ENCODE data around the gene KNDC1. TPM values are rescaled to one million over a fixed set of nuclear protein-coding genes. Genes with fewer than 3 reads are reported as not detected.

KNDC1 gene
- total RNA-seq, 1 donor from 2014 or later: 0.09 TPM

DNA sequence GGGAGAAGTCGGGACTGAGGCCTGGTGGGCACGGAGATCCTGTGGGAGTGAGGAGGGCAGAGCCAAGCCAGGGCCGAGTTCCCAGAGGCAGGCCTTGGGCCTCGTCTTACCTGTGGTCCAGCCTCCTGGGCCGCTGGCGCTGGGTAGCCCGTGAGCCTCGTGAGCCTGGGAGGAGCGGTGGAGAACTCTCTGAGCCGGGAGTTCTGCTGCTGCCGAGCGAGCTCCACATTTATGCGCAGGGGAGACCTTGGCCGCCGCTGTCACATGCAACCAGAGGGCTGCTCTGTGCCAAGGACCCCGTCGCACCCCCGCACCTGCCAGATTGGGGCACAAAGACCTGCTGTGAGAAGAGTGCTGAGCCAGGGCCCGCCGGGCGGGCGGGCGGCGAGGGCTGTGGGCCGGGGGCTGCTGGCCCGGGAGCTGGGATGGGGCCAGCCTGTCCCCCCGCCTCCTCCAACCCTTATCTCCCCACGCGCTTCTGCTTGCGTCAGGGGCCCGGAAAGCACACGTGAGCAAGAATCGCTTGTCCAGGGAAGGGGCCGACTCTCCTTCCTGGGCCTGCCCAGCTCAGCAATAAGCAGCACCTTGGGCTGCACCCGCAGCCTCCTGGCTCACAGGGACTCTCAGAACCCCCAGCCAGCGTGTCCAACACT is 87.8 kb downstream of the KNDC1 start:
- no peak overlapping the region for H3K27ac Mint-ChIP-seq
- H3K36me3 Mint-ChIP-seq (ENCODE audit: low read depth): no peaks in the 10 kb centered on the region
- CTCF ChIA-PET: no interaction called here
- intact Hi-C loops (cut with micrococcal nuclease): no loop called here
- H3K9me3 Mint-ChIP-seq: no peaks in the 10 kb centered on the region
- H3K27me3 Mint-ChIP-seq: peaks cover 16% of the 10 kb centered on the region
- ATAC-seq (ENCODE audit: low read depth): no peak
- no peak overlapping the region for H3K4me3 Mint-ChIP-seq
- TF ChIP-seq, protein P1, sequence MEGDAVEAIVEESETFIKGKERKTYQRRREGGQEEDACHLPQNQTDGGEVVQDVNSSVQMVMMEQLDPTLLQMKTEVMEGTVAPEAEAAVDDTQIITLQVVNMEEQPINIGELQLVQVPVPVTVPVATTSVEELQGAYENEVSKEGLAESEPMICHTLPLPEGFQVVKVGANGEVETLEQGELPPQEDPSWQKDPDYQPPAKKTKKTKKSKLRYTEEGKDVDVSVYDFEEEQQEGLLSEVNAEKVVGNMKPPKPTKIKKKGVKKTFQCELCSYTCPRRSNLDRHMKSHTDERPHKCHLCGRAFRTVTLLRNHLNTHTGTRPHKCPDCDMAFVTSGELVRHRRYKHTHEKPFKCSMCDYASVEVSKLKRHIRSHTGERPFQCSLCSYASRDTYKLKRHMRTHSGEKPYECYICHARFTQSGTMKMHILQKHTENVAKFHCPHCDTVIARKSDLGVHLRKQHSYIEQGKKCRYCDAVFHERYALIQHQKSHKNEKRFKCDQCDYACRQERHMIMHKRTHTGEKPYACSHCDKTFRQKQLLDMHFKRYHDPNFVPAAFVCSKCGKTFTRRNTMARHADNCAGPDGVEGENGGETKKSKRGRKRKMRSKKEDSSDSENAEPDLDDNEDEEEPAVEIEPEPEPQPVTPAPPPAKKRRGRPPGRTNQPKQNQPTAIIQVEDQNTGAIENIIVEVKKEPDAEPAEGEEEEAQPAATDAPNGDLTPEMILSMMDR (IDR thresholded peaks at IDR 0.05): no peak
- DNase-seq: no peak
- peaks cover 8% of the 10 kb centered on the region for H3K4me1 Mint-ChIP-seq
- POLR2A ChIA-PET: no interaction called here

DNA sequence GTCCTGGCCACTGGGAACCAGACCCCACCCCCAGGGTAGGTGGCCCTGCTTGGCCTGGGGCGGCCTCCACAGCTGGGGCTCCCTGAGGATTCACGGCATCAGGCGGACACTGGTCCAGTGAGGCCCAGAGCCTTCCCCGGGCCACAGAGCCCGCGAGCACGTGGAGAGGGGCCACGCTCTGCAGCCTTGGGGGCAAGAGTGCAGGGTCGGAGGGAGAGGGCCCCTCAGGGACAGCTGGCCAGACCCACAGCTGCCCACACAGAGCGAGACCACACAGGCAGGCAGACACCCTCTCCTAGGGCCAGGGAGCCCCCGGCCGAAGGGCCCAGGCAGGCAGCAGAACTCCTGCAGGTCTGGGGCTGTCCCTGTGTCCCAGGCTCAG is 88.3 kb downstream of the KNDC1 start:
- DNase-seq: no peak
- POLR2A ChIA-PET: no interaction called here

DNA sequence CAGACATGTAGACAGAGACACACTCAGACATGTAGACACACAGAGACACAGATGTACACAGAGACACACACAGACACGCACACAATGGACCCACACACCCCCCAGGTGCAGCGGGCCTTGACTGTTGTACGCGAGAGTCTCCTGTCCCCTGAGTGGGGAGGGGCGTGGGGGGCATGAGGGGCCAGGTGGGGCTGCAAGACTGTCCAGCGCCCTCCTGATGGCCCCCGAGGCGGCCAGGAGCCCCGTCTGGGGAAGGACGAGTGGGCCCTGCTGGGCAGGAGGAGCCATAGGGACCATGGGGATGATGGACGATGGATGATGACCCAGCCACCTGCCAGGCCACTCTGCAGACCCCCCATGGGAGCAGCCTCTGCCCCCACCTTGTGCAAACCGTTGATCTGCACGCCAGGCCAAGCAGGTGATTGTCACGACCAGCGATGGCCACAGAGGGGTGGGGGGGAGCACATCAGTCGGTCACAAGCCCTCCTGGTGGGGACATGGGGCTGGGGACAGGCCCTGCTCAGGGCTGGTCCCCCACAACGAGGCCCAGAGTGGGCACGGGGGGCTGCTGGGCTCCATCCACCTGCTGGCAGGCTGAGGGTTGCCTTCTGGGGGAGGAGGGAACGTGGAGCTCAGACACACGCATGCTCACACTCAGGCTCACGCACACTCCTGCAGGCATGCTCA is 89.2 kb downstream of the KNDC1 start:
- peaks cover 16% of the 10 kb centered on the region for H3K27me3 Mint-ChIP-seq
- ChIA-PET CTCF (no interaction called here), POLR2A (no interaction called here)
- no peak for DNase-seq
- no peaks in the 10 kb centered on the region for H3K9me3 Mint-ChIP-seq
- intact Hi-C loops (cut with micrococcal nuclease): no loop called here
- H3K4me3 Mint-ChIP-seq: no peak overlapping the region
- TF ChIP-seq, protein P1 (IDR thresholded peaks at IDR 0.05): no peak
- H3K36me3 Mint-ChIP-seq (ENCODE audit: low read depth): no peaks in the 10 kb centered on the region
- ATAC-seq (ENCODE audit: low read depth): no peak
- no peak overlapping the region for H3K27ac Mint-ChIP-seq
- peaks cover 5% of the 10 kb centered on the region for H3K4me1 Mint-ChIP-seq

More for the DNA sequence above, 88.3 kb downstream of the KNDC1 start:
- intact Hi-C loops (cut with micrococcal nuclease): no loop called here
- Mint-ChIP-seq H3K36me3 (ENCODE audit: low read depth) (no peaks in the 10 kb centered on the region), H3K27ac (no peak overlapping the region), H3K4me3 (no peak overlapping the region), H3K27me3 (peaks cover 16% of the 10 kb centered on the region), H3K4me1 (peaks cover 5% of the 10 kb centered on the region), H3K9me3 (no peaks in the 10 kb centered on the region)
- CTCF ChIA-PET: no interaction called here
- TF ChIP-seq, protein P1 (IDR thresholded peaks at IDR 0.05): no peak
- no peak for ATAC-seq (ENCODE audit: low read depth)

DNA sequence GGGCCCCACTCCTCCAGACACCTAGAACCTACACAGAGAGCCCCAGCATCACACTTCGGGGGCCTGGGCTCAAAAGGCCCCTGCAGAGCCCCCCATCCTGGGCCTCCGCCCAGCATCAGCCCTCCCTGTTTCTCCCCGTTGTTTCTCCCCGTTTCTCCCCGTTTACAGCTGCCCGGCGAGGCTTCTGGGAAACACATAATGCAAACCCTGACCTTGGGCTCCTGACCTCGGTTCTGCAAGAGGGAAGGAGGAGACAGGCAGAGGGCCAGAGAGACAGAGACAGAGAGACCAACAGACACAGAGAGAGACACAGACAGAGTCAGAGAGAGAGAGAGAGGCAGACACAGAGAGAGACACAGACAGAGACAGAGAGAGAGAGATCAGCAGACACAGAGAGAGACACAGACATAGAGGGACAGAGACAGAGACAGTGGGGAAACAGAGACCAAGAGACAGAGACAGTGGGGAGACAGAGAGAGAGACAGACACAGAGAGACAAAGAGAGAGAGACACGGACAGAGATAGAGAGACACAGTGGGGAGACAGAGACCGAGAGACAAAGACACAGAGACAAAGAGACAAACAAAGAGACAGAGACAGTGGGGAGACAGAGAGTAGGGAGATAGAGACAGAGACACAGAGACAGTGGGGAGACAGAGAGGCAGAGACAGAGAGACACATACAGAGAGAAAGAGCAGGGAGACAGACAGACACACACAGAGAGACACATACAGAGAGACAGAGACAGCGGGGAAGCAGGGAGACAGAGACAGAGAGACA is 90.1 kb downstream of the KNDC1 start:
- CTCF ChIA-PET: no interaction called here
- TF ChIP-seq, protein P1 (IDR thresholded peaks at IDR 0.05): no peak
- DNase-seq: no peak
- H3K4me3 Mint-ChIP-seq: no peak overlapping the region
- POLR2A ChIA-PET: no interaction called here
- H3K36me3 Mint-ChIP-seq (ENCODE audit: low read depth): no peaks in the 10 kb centered on the region
- intact Hi-C loops (cut with micrococcal nuclease): loop anchor here (10.0 kb wide), 1 partner anchor 305 kb away; the partner anchor contains the start of gene CFAP46
- peaks cover 14% of the 10 kb centered on the region for H3K27me3 Mint-ChIP-seq
- ATAC-seq (ENCODE audit: low read depth): no peak
- H3K4me1 Mint-ChIP-seq: peaks cover 5% of the 10 kb centered on the region
- no peaks in the 10 kb centered on the region for H3K9me3 Mint-ChIP-seq
- H3K27ac Mint-ChIP-seq: no peak overlapping the region
